ENCODE measurements around the gene MCAT.

DNA sequence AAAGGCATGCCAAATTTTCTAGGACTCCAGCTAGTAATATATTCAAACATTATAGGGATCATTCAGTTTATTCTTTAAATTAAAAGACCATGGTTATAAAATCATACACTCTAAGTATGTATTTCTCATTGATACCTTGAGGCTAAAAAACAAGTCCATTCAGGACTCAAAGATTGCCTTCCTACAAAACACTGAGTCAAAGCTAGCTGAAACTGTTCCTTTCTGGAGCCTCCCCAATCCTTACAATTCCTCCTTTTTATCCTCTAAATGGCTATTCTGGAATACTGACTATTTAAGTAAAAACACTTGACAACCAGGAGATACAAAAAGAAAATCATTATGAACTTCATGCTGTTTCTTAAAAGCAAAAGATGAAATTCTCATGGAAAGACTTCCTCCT is 48.6 kb upstream of the MCAT start:
- TF ChIP-seq, protein P1, sequence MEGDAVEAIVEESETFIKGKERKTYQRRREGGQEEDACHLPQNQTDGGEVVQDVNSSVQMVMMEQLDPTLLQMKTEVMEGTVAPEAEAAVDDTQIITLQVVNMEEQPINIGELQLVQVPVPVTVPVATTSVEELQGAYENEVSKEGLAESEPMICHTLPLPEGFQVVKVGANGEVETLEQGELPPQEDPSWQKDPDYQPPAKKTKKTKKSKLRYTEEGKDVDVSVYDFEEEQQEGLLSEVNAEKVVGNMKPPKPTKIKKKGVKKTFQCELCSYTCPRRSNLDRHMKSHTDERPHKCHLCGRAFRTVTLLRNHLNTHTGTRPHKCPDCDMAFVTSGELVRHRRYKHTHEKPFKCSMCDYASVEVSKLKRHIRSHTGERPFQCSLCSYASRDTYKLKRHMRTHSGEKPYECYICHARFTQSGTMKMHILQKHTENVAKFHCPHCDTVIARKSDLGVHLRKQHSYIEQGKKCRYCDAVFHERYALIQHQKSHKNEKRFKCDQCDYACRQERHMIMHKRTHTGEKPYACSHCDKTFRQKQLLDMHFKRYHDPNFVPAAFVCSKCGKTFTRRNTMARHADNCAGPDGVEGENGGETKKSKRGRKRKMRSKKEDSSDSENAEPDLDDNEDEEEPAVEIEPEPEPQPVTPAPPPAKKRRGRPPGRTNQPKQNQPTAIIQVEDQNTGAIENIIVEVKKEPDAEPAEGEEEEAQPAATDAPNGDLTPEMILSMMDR (IDR thresholded peaks at IDR 0.05), result no peak
- TF ChIP-seq POLR2A (IDR thresholded peaks at IDR 0.05), result no peak

Data from tibial nerve (tissue), 3 donors.